HG02981 (cell line): ENCODE measurements around the gene NPAS3.

Experiments used
- ATAC-seq: cut with Tn5 transposase; IDR thresholded peaks from one replicate; pipeline ENCODE4 v1.9.1; 2021; ENCODE audit warnings: mild to moderate bottlenecking, moderate library complexity; ENCODE audit not compliant: unreplicated experiment

Gene NPAS3

GRCh38 chr14:33010495-33010894 lies 71.8 kb downstream of the NPAS3 start:
- no peak for ATAC-seq

GRCh38 chr14:33014710-33015109 lies 76.0 kb downstream of the NPAS3 start:
- no peak for ATAC-seq

- ATAC-seq: no peak
Observed at GRCh38 chr14:33016613-33017012, 77.9 kb downstream of the NPAS3 start.

- ATAC-seq: no peak
Observed at GRCh38 chr14:33017016-33017415, 78.3 kb downstream of the NPAS3 start.

GRCh38 chr14:33019346-33019745 lies 80.7 kb downstream of the NPAS3 start:
- ATAC-seq: no peak

GRCh38 chr14:33026850-33027430 lies 88.3 kb downstream of the NPAS3 start:
- no peak for ATAC-seq

GRCh38 chr14:33029511-33029910 lies 90.8 kb downstream of the NPAS3 start:
- no peak for ATAC-seq

GRCh38 chr14:33030386-33030785 lies 91.7 kb downstream of the NPAS3 start:
- no peak for ATAC-seq

GRCh38 chr14:33035416-33036194 lies 96.9 kb downstream of the NPAS3 start:
- ATAC-seq: no peak

- ATAC-seq: no peak
Observed at GRCh38 chr14:33039311-33039710, 100.6 kb downstream of the NPAS3 start.

- no peak for ATAC-seq
Observed at GRCh38 chr14:33040372-33041140, 101.9 kb downstream of the NPAS3 start.

- no peak for ATAC-seq
Observed at GRCh38 chr14:33042591-33042990, 103.9 kb downstream of the NPAS3 start.

- ATAC-seq: no peak
Observed at GRCh38 chr14:33045760-33046159, 107.1 kb downstream of the NPAS3 start.

GRCh38 chr14:33052943-33053342 lies 114.3 kb downstream of the NPAS3 start:
- ATAC-seq: no peak

- ATAC-seq: no peak
Observed at GRCh38 chr14:33056213-33056612, 117.5 kb downstream of the NPAS3 start.

- no peak for ATAC-seq
Observed at GRCh38 chr14:33057585-33057984, 118.9 kb downstream of the NPAS3 start.

- no peak for ATAC-seq
Observed at GRCh38 chr14:33061667-33062325, 123.1 kb downstream of the NPAS3 start.

- no peak for ATAC-seq
Observed at GRCh38 chr14:33062476-33062875, 123.8 kb downstream of the NPAS3 start.

GRCh38 chr14:33062881-33063280 lies 124.2 kb downstream of the NPAS3 start:
- ATAC-seq: no peak

- no peak for ATAC-seq
Observed at GRCh38 chr14:33063521-33063920, 124.8 kb downstream of the NPAS3 start.

- ATAC-seq: no peak
Observed at GRCh38 chr14:33065634-33066033, 127.0 kb downstream of the NPAS3 start.
